GM12873 (cell line): Measurements from ENCODE around the gene NSMF.

ENCODE experiments used
- TF ChIP-seq, protein P1 (sequence below): IDR thresholded peaks from 2 replicates; pipeline ENCODE4 v1.5.1; 2012; ENCODE audit warnings: low read depth, mild to moderate bottlenecking, moderate library complexity, low read length, control low read depth; ENCODE audit not compliant: insufficient read depth; ENCODE audit errors: missing control alignments

Gene NSMF

DNA sequence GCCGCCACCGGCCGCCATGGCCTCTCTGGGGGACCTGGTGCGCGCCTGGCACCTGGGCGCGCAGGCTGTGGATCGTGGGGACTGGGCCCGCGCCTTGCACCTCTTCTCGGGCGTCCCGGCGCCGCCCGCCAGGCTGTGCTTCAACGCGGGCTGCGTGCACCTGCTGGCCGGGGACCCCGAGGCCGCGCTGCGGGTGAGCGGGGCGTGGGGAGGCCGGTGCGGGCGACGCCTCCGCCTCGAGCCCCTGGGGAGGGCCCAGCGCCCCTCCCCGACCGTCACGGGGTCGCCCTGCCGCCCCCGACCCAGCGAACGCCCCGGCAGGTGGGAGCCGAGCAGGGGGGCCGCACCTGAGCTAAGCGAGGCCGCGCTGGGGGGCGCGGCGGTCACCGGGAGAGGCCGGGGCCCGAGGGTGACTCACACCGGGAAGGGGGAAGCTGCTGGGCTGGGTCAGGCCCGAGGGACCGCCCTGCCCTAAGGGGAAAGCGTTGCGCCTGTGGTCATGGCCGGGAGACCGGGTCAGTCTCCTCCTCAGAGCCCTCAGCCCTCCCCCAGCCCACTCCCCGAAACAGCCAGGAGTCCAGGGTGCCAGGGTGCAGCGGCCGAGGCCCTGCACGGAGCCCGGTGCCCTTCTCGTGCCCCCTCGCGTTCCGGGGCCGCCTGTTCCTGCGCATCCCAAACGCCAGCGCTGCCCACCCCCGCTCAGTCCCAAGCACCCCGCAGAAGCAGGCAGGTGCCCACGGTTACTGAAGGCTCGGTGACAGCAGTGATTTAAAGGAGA lies 35.4 kb downstream of the NSMF start:
- TF ChIP-seq, protein P1, sequence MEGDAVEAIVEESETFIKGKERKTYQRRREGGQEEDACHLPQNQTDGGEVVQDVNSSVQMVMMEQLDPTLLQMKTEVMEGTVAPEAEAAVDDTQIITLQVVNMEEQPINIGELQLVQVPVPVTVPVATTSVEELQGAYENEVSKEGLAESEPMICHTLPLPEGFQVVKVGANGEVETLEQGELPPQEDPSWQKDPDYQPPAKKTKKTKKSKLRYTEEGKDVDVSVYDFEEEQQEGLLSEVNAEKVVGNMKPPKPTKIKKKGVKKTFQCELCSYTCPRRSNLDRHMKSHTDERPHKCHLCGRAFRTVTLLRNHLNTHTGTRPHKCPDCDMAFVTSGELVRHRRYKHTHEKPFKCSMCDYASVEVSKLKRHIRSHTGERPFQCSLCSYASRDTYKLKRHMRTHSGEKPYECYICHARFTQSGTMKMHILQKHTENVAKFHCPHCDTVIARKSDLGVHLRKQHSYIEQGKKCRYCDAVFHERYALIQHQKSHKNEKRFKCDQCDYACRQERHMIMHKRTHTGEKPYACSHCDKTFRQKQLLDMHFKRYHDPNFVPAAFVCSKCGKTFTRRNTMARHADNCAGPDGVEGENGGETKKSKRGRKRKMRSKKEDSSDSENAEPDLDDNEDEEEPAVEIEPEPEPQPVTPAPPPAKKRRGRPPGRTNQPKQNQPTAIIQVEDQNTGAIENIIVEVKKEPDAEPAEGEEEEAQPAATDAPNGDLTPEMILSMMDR: no peak

DNA sequence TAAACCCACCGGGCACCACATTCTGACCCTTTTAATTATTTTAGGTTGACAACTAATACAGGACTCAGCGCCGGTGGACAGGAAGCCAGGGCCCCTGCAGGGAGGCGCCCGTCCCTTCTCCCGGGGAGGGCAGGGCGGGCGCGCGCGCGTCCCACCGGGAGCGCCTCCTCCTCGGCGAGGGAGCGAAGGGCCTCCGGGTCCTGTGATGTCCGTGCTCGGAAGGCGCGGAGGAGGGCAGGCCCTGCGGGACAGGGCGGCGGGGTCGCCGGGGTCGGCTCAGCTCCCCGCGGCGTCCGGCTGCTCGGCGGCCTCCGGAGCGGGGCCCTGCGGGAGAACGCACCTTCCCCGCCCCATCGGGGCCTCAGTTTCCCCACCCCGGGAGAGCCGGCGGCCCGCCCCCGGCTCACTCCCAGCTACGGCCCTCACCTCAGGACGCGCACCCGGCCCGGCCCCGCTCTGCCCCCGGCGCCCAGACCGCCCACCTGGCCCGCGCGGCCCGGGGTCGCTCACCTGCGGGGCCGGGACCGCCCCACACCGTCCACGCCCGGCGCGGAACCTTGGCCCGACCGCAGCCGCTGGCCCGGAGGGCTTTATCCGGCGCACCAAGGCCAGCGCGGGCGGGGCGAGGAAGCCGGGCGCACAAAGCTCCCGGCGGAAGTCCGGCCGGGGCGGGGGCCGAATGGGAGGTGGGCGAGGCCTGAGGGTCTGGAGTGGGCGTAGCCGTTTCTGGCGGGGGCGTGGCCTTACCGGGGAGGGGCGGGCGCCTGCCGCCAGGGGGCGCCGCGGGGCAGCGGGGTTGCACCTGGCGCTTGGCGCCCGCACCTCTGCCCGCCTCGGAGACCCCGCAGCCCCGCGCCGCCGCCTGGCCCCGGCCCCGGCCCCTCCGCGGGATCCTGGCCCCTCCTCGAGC lies 36.3 kb downstream of the NSMF start, which contains the start of the genes EXD3 and NOXA1:
TSS of gene EXD3 (minus strand) at position 559 of the 910 bp plus-strand sequence. CDS start 27,805 bp downstream, outside the sequence.
TSS of gene NOXA1 (plus strand) at position 790 of the 910 bp plus-strand sequence. CDS start 137 bp downstream, outside the sequence.
- TF ChIP-seq, protein P1: peak; percentile 72

DNA sequence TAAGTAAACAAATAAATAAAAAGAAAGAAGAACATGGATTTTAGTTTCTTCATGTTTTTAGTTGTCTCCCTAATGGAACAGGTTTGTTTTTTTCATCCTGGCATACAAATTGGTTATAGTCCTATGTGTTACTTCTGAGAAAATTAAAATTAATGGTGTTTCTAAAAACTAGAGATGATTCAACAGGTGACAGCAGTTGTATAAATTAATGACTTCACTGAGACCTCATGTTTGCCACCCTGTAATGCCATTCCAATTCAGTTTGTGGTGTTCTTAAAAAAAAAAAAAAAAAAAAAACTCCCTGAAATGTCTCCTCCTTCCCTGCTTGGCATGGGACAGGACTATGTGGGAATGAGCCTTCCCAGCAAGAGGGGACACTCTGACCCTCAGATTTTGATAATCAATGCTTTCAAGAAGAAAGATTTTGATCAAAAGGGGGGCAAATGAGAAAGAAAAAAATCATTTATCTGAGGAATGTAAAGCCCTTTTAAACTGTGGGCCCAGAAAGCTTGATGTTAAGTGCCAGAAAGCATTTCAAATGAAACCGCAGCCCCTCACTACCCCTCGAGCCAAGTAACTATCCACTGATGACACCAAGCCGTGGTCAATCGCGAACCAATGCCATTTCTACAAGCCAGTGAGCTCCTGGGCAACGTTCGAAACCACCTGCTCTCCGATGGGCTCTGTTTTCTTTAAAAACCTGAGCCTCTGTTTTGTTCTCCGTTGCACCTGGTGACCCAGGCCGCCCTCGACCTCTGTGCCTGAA lies 37.1 kb downstream of the NSMF start:
- TF ChIP-seq, protein P1: no peak

DNA sequence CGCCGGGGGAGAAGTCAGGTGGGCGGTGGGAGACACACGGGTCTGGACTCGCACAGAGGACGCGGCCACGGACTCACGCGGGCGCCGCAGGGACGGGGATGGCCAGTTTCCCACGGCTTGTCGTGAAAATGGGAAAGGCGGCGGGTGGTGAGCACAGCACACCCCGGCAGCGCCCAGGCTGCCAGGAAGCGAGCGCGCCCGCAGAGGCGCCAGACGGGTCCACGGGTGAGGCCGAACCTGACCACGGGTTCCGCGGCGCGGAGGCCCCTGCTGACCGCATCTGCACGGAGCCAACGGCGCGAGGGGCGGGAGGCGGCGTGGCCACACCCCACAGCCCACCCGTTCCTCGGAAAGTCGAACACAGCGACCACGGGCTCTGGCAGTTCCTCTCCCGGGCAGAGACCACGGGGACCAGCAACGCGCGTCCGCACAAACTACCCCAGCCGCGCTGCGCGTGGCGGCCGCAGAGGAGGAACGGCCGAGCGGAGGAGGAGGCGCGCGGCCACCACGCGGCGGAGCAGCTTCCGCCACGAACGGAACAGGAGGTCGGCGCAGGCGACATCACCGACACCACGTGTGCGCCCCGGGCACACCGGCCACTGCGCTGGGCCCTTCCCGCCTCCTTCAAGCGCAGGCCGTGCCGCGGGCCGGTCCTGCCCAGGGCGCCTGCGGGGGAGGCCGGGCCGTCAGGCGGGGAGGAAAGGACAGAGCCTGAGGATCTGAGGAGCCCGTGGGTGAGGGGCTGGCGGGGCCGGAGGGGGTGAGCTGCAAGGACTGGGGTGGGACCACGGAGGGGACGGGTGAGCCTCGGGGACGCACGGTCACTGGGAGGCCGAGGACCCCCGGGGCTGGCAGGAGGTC lies 41.7 kb downstream of the NSMF start:
- TF ChIP-seq, protein P1: no peak

DNA sequence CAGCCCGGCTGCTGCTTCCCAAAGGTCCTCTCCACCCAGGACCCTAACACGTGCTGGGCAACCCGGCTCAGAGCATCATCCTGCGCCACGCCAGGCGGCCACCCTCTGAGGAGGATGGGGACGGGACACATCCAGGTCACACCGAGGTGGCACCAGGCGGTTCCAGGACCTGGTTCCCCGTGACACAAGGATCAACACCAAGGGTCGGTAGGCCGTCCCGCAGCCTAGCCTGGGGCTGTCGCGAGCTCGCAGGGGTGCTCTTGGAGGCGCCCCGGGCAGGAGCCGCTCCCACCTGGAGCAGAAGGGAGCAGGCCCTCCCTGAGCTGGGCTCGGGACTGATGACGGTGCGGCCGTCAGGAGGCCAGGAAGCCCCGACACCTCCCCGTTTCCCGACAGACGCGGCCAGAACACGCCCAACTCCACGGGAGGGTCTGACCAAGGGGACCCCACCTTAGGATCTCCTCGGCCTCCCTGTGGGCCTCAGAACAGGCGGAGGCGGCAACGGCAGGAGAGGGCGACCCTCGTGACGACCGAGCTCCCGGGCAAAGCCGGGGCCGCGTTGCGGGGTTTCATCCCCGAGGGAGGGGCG lies 42.5 kb downstream of the NSMF start:
- TF ChIP-seq, protein P1: no peak

DNA sequence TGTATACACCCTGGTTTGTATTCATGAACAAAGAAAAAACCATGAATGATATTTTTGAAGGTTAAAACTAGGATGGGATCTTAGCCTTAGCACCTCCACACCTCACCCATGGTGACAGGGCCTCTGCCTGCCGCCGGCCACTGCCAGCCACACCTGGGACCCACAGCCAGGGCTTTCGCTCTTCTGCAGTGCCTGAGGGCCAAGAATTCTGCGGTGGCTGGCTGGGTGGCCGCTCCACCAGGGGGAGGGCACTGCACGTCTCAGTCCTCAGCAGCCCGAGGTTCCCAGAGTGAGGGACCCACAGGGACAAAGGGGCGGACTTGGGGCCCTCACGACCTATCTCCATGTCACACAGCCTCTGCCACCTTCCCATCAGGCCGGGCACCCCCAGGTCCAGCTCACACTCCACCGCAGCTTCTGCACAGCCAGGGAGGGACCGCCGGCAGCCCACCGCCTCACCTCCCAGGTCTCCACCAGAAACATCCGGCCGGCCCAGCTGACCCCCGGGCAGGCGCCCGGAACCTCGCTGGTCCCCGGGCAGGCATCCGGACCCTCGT lies 43.0 kb downstream of the NSMF start:
- TF ChIP-seq, protein P1: no peak
